ENCODE results near the gene FOXF2.

The FOXF2 gene

GRCh38 chr6:1392813-1393640, 3.7 kb downstream of the FOXF2 start:
- ATAC-seq (ENCODE audit: low read depth) (no peak), DNase-seq (ENCODE audit: low spot score in 2 of 2) (no peak)
- Mint-ChIP-seq H3K27ac (no peak overlapping the region), H3K36me3 (no peaks in the 10 kb centered on the region), H3K27me3 (peaks cover 45% of the 10 kb centered on the region), H3K4me1 (peaks cover 15% of the 10 kb centered on the region), H3K9me3 (no peaks in the 10 kb centered on the region), H3K4me3 (no peak overlapping the region)

- DNase-seq (ENCODE audit: low spot score in 2 of 2) (no peak), ATAC-seq (ENCODE audit: low read depth) (no peak)
- no peaks in the 10 kb centered on the region for H3K9me3 Mint-ChIP-seq
- H3K36me3 Mint-ChIP-seq, result no peaks in the 10 kb centered on the region
- H3K4me3 Mint-ChIP-seq, result no peak overlapping the region
- H3K27ac Mint-ChIP-seq, result no peak overlapping the region
- peaks cover 8% of the 10 kb centered on the region for H3K4me1 Mint-ChIP-seq
- peaks cover 41% of the 10 kb centered on the region for H3K27me3 Mint-ChIP-seq
Measured at GRCh38 chr6:1393641-1394283, 4.4 kb downstream of the FOXF2 start.

GRCh38 chr6:1394514-1395463, 5.4 kb downstream of the FOXF2 start:
- Mint-ChIP-seq H3K4me1 (peaks cover 3% of the 10 kb centered on the region), H3K36me3 (no peaks in the 10 kb centered on the region), H3K4me3 (no peak overlapping the region), H3K27me3 (peaks cover 43% of the 10 kb centered on the region), H3K9me3 (no peaks in the 10 kb centered on the region), H3K27ac (no peak overlapping the region)
- ATAC-seq (ENCODE audit: low read depth) (no peak), DNase-seq (ENCODE audit: low spot score in 2 of 2) (no peak)

- peaks cover 40% of the 10 kb centered on the region for H3K27me3 Mint-ChIP-seq
- H3K36me3 Mint-ChIP-seq, result no peaks in the 10 kb centered on the region
- H3K27ac Mint-ChIP-seq, result no peak overlapping the region
- DNase-seq (ENCODE audit: low spot score in 2 of 2), result no peak
- H3K9me3 Mint-ChIP-seq, result no peaks in the 10 kb centered on the region
- ATAC-seq (ENCODE audit: low read depth), result no peak
- H3K4me1 Mint-ChIP-seq, result no peaks in the 10 kb centered on the region
- no peak overlapping the region for H3K4me3 Mint-ChIP-seq
Measured at GRCh38 chr6:1395506-1395905, 6.1 kb downstream of the FOXF2 start.

- DNase-seq (ENCODE audit: low spot score in 2 of 2), result no peak
- no peak overlapping the region for H3K4me3 Mint-ChIP-seq
- no peak for ATAC-seq (ENCODE audit: low read depth)
- H3K4me1 Mint-ChIP-seq, result no peaks in the 10 kb centered on the region
- H3K27ac Mint-ChIP-seq, result no peak overlapping the region
- peaks cover 38% of the 10 kb centered on the region for H3K27me3 Mint-ChIP-seq
- H3K9me3 Mint-ChIP-seq, result no peaks in the 10 kb centered on the region
- H3K36me3 Mint-ChIP-seq, result no peaks in the 10 kb centered on the region
Measured at GRCh38 chr6:1395941-1396908, 6.8 kb downstream of the FOXF2 start.

GRCh38 chr6:1396952-1397868, 7.8 kb downstream of the FOXF2 start:
- DNase-seq (ENCODE audit: low spot score in 2 of 2) (peak; percentile 71), ATAC-seq (ENCODE audit: low read depth) (peak; percentile 66)
- Mint-ChIP-seq H3K4me3 (peak overlapping the region; percentile 37), H3K27ac (no peak overlapping the region), H3K4me1 (no peaks in the 10 kb centered on the region), H3K9me3 (no peaks in the 10 kb centered on the region), H3K36me3 (no peaks in the 10 kb centered on the region), H3K27me3 (peaks cover 35% of the 10 kb centered on the region)

GRCh38 chr6:1399085-1399780, 9.9 kb downstream of the FOXF2 start:
- Mint-ChIP-seq H3K36me3 (no peaks in the 10 kb centered on the region), H3K27me3 (peaks cover 28% of the 10 kb centered on the region), H3K27ac (no peak overlapping the region), H3K4me3 (no peak overlapping the region), H3K4me1 (no peaks in the 10 kb centered on the region), H3K9me3 (no peaks in the 10 kb centered on the region)
- no peak for DNase-seq (ENCODE audit: low spot score in 2 of 2)
- no peak for ATAC-seq (ENCODE audit: low read depth)

GRCh38 chr6:1400126-1400850, 10.9 kb downstream of the FOXF2 start:
- no peaks in the 10 kb centered on the region for H3K4me1 Mint-ChIP-seq
- peaks cover 21% of the 10 kb centered on the region for H3K27me3 Mint-ChIP-seq
- H3K27ac Mint-ChIP-seq, result no peak overlapping the region
- DNase-seq (ENCODE audit: low spot score in 2 of 2) (no peak), ATAC-seq (ENCODE audit: low read depth) (no peak)
- no peaks in the 10 kb centered on the region for H3K36me3 Mint-ChIP-seq
- H3K9me3 Mint-ChIP-seq, result no peaks in the 10 kb centered on the region
- H3K4me3 Mint-ChIP-seq, result no peak overlapping the region

GRCh38 chr6:1402369-1402768, 13.0 kb downstream of the FOXF2 start:
- ATAC-seq (ENCODE audit: low read depth) (no peak), DNase-seq (ENCODE audit: low spot score in 2 of 2) (no peak)
- Mint-ChIP-seq H3K4me1 (no peaks in the 10 kb centered on the region), H3K36me3 (no peaks in the 10 kb centered on the region), H3K4me3 (no peak overlapping the region), H3K27ac (no peak overlapping the region), H3K9me3 (no peaks in the 10 kb centered on the region), H3K27me3 (peaks cover 11% of the 10 kb centered on the region)

- H3K27me3 Mint-ChIP-seq, result peaks cover 8% of the 10 kb centered on the region
- no peaks in the 10 kb centered on the region for H3K4me1 Mint-ChIP-seq
- no peaks in the 10 kb centered on the region for H3K9me3 Mint-ChIP-seq
- H3K4me3 Mint-ChIP-seq, result no peak overlapping the region
- no peaks in the 10 kb centered on the region for H3K36me3 Mint-ChIP-seq
- no peak for ATAC-seq (ENCODE audit: low read depth)
- no peak for DNase-seq (ENCODE audit: low spot score in 2 of 2)
- H3K27ac Mint-ChIP-seq, result no peak overlapping the region
Measured at GRCh38 chr6:1402868-1403267, 13.5 kb downstream of the FOXF2 start.

- ATAC-seq (ENCODE audit: low read depth), result no peak
- no peak overlapping the region for H3K4me3 Mint-ChIP-seq
- DNase-seq (ENCODE audit: low spot score in 2 of 2), result no peak
- H3K27ac Mint-ChIP-seq, result no peak overlapping the region
- peaks cover 2% of the 10 kb centered on the region for H3K27me3 Mint-ChIP-seq
- H3K4me1 Mint-ChIP-seq, result no peaks in the 10 kb centered on the region
- H3K36me3 Mint-ChIP-seq, result no peaks in the 10 kb centered on the region
- no peaks in the 10 kb centered on the region for H3K9me3 Mint-ChIP-seq
Measured at GRCh38 chr6:1403851-1404712, 14.7 kb downstream of the FOXF2 start.

Data from memory B cell (primary cell).